Stimulated activated naive B cell treated with anti-CD40 and anti-IgM and Interleukin-4, amounts not matched to agents 10 μg/mL and 1 μg/mL and 100 μg/mL, for 72 hours (primary cell): ENCODE measurements around the gene DPP7.
A peak's percentile ranks its signal among the peaks of the same experiment; 100 is the strongest.

Source experiments
- ATAC-seq, 2 donors: fragments of 150-1000 bp; cut with Tn5 transposase; replicated peaks; 2 replicates each; pipeline ENCODE4 v1.10.0; 2021; ENCODE audit warnings: moderate library complexity in 1 of 2
- DNase-seq: peaks from one replicate; pipeline ENCODE4 v3.0.0; 2021
- H3K27ac Mint-ChIP-seq: one replicate; pipeline ENCODE4 v1.8.0; 2022; ENCODE audit warnings: mild to moderate bottlenecking, mixed read lengths
- H3K27me3 Mint-ChIP-seq, 2 donors: one replicate each; pipeline ENCODE4 v1.8.0; 2022; ENCODE audit warnings: mixed read lengths in 2 of 2
- H3K36me3 Mint-ChIP-seq, 2 donors: one replicate each; pipeline ENCODE4 v1.8.0; 2022; ENCODE audit warnings: mixed read lengths in 2 of 2, mild to moderate bottlenecking in 1 of 2
- H3K4me1 Mint-ChIP-seq, 2 donors: one replicate each; pipeline ENCODE4 v1.8.0; 2022; ENCODE audit warnings: mixed read lengths in 2 of 2, mild to moderate bottlenecking in 1 of 2
- H3K4me3 Mint-ChIP-seq, 2 donors: one replicate each; pipeline ENCODE4 v1.8.0; 2022; ENCODE audit warnings: mild to moderate bottlenecking in 2 of 2, mixed read lengths in 2 of 2, moderate library complexity in 1 of 2
- H3K9me3 Mint-ChIP-seq, 2 donors: one replicate each; pipeline ENCODE4 v1.8.0; 2022; ENCODE audit warnings: mixed read lengths in 2 of 2, mild to moderate bottlenecking in 1 of 2

The DPP7 gene

DNA sequence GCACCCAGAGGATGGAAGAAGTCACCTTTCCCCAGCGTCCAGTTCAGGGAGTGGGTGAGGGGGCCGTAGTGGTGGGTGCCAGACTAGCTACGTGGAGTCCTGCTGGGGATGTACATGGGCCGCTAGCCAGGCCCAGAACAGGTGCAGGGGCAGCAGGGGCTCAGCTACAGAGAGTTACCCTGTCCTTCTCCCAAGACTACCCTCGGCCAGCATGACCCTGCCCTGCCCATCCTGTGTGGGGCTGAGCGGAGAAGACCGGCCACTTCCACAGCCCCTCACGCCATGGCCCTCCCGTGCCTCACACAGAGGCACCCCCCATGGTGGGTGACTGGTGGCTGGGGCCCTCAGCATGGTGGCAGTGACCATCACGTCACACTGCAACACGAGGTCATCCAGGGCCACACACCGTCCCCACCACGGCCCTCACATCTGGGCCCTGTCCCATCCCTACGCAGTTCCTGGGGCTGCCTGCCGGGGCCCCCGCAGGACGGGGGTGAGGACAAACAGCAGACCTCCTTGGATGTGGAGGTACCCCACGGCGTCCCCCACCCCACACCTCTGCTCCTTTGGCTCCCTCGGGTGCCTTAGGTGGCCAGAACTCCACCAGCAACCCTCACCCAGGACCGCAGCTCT, 977 bp upstream of the DPP7 start:
- Mint-ChIP-seq H3K9me3 (no peaks in the 10 kb centered on the region), H3K36me3 (peaks cover 6 to 8% of the 10 kb centered on the region in 2 donors), H3K4me3 (peak overlapping the region; percentile 67 to 70), H3K27ac (peak overlapping the region; percentile 25), H3K4me1 (peaks cover 14 to 36% of the 10 kb centered on the region in 2 donors), H3K27me3 (no peaks in the 10 kb centered on the region)
- no peak for ATAC-seq
- DNase-seq, result no peak

DNA sequence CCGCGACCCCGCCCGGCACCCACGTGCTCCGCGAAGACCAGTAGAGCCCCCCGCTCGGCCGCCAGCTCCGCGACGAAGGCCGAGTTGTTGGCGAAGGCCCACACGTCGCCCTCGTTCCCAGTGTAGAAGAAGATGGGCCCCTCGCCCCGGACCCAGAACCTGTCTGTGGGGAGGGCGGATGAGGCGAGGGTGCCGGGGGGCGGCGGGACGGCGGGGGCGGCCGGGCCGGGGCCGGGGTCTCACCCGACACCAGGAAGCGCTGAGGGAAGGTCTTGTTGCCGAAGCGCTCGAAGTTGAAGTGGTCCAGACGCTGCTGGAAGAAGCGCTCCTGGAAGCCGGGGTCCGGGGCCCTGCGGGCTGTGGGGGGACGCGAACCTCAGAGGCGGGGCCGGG, 317 bp downstream of the DPP7 start:
- H3K4me3 Mint-ChIP-seq, result peak overlapping the region; percentile 76 to 77
- peak; percentile 31 to 33 for ATAC-seq
- H3K9me3 Mint-ChIP-seq, result no peaks in the 10 kb centered on the region
- peak overlapping the region; percentile 82 for H3K27ac Mint-ChIP-seq
- H3K4me1 Mint-ChIP-seq, result peaks cover 11 to 27% of the 10 kb centered on the region in 2 donors
- H3K36me3 Mint-ChIP-seq, result peaks cover 8 to 14% of the 10 kb centered on the region in 2 donors
- H3K27me3 Mint-ChIP-seq, result no peaks in the 10 kb centered on the region
- DNase-seq, result no peak

DNA sequence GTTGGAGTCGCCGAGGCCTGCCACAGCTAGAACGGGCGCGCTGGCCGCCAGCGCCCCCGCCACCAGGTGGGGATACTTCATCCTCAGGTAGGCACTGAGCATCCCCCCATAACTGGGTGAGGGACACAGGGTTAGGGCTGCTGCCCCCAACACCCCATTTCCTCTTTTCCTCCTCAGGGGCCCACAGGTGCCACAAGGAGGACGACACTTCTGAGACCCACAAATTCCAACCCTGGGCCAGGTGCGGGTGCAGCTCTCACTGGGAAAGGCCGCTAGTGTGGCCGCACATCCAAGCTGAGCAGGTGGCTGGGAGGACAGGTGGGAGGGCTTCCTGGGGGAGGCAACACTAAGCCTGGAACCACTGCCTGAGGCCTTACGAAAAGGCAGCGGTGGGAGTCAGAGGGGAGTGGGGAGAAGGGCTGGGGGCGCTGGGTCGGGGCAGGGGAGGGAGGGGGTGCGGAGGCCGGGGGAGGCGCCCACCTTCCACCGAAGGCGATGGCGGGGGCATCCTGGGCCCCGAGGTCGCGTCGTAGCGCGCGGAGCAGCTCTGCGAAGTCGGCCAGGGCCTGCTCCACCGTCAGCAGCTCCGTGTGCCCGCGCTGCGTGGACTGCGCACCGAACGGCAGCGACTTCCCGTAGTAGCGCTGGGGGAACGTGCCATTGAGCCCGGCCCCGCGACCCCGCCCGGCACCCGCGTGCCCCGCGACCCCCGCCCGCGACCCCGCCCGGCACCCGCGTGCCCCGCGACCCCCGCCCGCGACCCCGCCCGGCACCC, 961 bp downstream of the DPP7 start:
- no peaks in the 10 kb centered on the region for H3K9me3 Mint-ChIP-seq
- peak; percentile 33 to 40 for ATAC-seq
- DNase-seq, result no peak

DNA sequence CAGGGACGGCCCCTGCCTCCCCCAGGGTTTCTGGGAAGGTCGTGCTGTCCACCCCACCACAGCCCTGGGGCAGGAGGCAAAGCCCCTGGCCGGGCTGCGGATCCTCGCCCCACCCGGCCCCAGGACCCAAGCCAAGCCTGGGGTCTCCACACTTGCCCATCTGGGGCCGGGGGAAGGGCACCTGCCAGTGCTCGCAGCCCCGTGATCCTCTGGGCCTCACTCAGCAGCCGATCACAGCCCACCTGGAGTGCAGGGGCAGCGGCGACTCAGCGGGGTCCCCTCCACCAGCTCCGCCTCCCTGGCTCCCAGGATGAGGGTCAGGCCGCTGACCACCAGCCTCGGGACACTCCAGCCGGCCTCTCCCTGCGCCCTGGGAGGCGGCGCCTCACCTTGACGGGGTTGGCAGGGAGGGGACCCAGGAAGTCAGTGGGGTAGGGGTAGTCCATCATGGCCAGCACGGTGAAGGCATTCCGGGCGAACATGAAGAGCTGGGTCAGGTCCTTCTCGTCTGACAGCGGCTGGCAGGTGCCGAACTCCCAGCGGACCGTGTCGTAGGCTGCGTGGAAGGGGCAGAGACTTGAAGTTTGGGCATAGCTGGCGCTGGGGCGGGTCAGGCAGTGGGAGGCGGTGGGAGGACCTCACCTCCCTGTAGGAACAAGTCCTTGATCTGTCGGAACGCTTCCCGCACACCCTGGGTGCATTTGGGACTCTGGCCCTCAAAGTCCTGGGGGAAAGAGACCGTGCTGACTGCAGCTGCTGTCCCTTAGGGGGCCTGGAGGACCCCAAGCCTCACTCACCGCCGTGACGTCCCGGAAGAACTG, 1.8 kb downstream of the DPP7 start:
- no peaks in the 10 kb centered on the region for H3K27me3 Mint-ChIP-seq
- H3K36me3 Mint-ChIP-seq, result peaks cover 16 to 20% of the 10 kb centered on the region in 2 donors
- no peak for DNase-seq
- H3K27ac Mint-ChIP-seq, result peak overlapping the region; percentile 92
- H3K4me1 Mint-ChIP-seq, result peaks cover 4 to 20% of the 10 kb centered on the region in 2 donors
- H3K9me3 Mint-ChIP-seq, result no peaks in the 10 kb centered on the region
- H3K4me3 Mint-ChIP-seq, result peak overlapping the region; percentile 84 to 85
- no peak for ATAC-seq

More for the DNA sequence above, 961 bp downstream of the DPP7 start:
- Mint-ChIP-seq H3K4me3 (peak overlapping the region; percentile 84 to 85), H3K27ac (peak overlapping the region; percentile 92), H3K27me3 (no peaks in the 10 kb centered on the region), H3K36me3 (peaks cover 12 to 14% of the 10 kb centered on the region in 2 donors), H3K4me1 (peaks cover 5 to 22% of the 10 kb centered on the region in 2 donors)

DNA sequence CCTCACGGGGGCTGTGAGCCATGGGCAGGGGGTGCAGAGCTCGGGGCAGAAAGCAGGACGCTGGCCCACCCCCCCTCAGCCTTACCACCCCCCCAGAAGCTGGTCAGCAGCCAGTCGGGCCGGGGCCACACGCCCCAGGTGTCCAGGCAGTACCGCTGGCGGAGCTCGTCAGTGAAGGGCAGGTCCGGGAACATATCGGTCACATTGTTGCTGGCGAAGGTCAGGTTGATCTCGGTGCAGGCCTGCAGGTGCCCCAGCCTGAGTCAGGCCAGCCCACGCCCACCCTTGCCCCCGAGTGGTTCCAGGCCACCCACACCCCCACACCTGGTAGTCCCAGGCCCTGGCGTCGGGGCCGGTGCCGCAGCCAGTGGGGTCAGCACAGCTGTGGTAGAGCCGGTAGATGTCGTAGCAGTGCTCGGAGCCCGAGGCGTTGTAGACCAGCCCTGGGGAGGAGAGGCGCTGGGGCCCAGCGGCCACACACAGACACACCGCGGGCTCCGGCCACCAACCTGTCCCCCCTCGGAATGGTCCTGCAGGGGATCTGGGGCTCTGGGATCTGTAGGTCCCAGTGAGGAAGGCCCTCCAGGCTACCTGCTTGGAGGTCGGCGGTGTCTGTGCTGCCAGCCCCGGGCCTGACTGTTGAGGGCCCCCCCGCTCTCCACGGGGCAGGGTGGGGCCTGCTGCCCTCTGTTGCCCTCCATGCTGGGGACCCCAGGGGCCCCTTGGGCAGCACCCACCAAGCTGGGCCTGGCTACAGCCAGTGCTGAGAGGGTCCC, 2.6 kb downstream of the DPP7 start:
- H3K4me1 Mint-ChIP-seq, result peaks cover 3 to 16% of the 10 kb centered on the region in 2 donors
- no peak for DNase-seq
- H3K36me3 Mint-ChIP-seq, result peaks cover 19 to 20% of the 10 kb centered on the region in 2 donors
- H3K9me3 Mint-ChIP-seq, result no peaks in the 10 kb centered on the region
- H3K4me3 Mint-ChIP-seq, result no peak overlapping the region
- ATAC-seq, result no peak
- no peaks in the 10 kb centered on the region for H3K27me3 Mint-ChIP-seq
- no peak overlapping the region for H3K27ac Mint-ChIP-seq

DNA sequence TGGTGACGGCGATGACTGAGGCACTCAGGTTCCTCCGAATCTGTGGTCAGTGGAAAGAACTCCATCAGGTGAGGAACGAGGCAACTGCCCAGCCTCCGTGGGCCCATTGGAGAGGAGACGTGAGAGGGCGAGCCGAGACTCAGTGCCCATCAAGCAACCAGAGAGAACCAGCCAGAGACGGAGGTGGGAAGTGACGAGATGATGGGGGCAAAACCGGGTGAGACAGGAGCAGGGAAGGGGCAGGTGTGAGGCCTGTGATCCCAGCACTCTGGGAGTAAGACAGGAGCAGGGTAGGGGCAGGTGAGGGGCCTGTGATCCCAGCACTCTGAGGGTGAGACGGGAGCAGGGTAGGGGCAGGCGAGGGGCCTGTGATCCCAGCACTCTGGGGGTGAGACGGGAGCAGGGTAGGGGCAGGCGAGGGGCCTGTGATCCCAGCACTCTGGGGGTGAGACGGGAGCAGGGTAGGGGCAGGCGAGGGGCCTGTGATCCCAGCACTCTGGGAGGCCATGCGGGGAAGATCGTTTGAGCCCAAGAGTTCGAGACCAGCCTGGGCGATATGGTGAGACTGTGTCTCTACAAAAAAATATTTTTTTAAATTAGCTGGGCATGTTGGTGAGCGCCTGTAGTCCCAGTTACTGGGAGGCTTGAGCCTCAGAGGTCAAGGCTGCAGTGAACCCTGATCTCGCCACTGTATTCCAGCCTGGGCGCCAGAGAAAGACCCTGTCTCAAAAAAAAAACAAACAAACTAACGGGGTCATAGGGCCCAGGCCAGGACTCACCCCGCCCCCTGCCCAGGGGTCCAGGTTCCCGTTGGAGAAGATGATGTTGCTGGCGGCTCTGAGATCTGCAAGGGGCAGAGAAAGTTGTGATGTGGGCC, 3.4 kb downstream of the DPP7 start:
- H3K27ac Mint-ChIP-seq, result no peak overlapping the region
- ATAC-seq, result no peak
- no peak overlapping the region for H3K4me3 Mint-ChIP-seq
- no peaks in the 10 kb centered on the region for H3K27me3 Mint-ChIP-seq
- H3K9me3 Mint-ChIP-seq, result no peaks in the 10 kb centered on the region
- H3K4me1 Mint-ChIP-seq, result peaks cover 3 to 16% of the 10 kb centered on the region in 2 donors
- no peak for DNase-seq
- peaks cover 20% of the 10 kb centered on the region in 2 donors for H3K36me3 Mint-ChIP-seq

DNA sequence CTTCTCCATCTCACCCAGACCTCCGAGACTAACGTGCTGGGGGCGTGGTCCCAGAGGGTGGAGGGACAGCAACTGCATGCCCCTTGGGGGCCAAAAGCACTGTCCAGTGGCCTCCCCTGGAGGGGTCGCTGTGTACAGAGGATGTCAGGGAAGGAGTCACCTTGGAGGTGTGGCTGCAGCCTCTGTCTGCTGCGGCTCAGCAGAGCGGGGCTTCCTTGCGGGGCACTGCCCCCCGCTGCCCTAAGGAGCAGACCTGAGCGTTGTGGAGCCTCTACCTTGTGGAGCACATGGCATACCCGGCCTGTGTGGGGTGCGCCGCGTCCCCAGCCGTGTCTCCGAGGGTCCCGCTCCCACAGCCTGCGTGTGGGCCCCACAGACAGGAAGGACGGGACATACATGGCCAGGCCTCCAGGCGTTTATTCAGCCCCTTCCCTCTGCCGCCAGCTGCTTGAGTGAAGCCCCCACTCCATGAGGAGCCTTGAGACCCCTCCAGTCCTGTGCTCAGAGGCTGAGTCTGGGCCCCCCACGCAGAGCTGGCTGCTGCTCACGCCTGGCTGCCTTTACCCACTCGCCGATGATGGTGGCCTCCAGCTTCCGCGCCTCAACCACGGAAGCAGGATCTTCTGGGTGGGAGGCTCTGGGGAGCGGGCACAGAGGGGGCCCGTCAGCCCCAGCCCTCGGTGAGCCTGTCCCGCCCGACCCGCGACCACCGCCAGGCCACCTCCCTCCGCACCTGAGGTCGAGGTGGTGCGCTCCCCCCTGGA, 4.2 kb downstream of the DPP7 start:
- H3K4me1 Mint-ChIP-seq, result peaks cover 3 to 10% of the 10 kb centered on the region in 2 donors
- ATAC-seq (no peak), DNase-seq (no peak)
- H3K9me3 Mint-ChIP-seq, result no peaks in the 10 kb centered on the region
- H3K36me3 Mint-ChIP-seq, result peaks cover 23 to 25% of the 10 kb centered on the region in 2 donors
- H3K4me3 Mint-ChIP-seq, result no peak overlapping the region
- H3K27me3 Mint-ChIP-seq, result no peaks in the 10 kb centered on the region
- no peak overlapping the region for H3K27ac Mint-ChIP-seq

DNA sequence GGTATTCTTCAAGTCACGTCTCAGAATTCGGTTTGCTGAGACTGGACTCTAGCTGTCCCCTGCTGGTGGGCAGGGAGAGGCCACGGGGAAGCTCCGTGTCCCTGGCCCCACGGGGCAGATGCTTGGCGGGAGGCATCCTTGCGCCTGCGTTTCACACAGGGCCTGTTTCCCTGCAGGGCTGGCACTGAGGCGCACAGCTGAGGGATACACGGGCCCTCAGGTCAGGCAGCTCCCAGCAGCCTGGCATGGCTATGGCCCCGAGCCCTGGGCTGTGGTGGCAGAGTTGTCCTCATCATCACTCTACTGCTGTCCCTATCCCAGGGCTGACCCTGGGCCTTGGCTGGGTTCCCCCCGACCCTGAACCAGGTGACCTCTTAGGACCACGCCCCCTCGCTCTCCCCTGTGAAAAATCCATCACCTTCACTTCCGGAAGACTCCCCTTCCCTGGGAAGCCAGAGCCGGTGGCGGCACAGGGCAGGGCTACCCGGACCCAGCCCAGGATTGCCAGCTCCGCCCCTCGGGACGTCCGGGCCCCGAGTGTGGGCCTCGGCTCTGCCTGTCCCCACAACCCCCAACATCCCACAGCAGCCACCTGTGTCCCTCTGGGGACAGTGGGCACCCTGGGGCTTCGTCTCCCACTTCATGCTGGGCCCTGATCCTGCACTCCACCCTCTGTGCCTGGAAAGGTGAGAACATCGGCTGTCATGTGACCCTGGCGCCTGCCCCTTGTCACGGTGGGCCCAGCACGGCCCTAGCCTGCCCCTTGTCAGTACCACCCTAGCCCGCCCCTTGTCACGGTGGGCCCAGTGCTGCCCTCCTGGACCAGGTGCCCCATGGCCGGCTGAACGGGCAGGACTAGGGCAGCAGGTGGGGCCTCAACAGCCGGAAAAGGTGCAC, 5.0 kb downstream of the DPP7 start:
- peak overlapping the region; percentile 14 for H3K27ac Mint-ChIP-seq
- H3K36me3 Mint-ChIP-seq, result peaks cover 23 to 29% of the 10 kb centered on the region in 2 donors
- no peak overlapping the region for H3K4me3 Mint-ChIP-seq

DNA sequence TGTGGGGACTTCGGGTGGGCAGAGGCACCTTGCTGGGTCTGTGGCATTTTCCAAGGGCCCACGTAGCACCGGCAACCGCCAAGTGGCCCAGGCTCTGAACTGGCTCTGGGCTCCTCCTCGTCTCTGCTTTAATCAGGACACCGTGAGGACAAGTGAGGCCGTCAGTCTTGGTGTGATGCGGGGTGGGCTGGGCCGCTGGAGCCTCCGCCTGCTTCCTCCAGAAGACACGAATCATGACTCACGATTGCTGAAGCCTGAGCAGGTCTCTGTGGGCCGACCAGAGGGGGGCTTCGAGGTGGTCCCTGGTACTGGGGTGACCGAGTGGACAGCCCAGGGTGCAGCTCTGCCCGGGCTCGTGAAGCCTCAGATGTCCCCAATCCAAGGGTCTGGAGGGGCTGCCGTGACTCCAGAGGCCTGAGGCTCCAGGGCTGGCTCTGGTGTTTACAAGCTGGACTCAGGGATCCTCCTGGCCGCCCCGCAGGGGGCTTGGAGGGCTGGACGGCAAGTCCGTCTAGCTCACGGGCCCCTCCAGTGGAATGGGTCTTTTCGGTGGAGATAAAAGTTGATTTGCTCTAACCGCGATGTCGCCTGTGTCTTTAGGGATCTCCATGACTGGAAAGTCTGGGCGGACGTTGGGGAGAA, 5.8 kb downstream of the DPP7 start:
- Mint-ChIP-seq H3K27me3 (no peaks in the 10 kb centered on the region), H3K9me3 (no peaks in the 10 kb centered on the region), H3K27ac (peak overlapping the region; percentile 31), H3K36me3 (peaks cover 23 to 29% of the 10 kb centered on the region in 2 donors), H3K4me3 (no peak overlapping the region), H3K4me1 (peaks cover 3 to 7% of the 10 kb centered on the region in 2 donors)
- ATAC-seq (no peak), DNase-seq (no peak)

More for the DNA sequence above, 5.0 kb downstream of the DPP7 start:
- H3K9me3 Mint-ChIP-seq, result no peaks in the 10 kb centered on the region
- ATAC-seq (no peak), DNase-seq (no peak)
- no peaks in the 10 kb centered on the region for H3K27me3 Mint-ChIP-seq
- H3K4me1 Mint-ChIP-seq, result peaks cover 3 to 7% of the 10 kb centered on the region in 2 donors

DNA sequence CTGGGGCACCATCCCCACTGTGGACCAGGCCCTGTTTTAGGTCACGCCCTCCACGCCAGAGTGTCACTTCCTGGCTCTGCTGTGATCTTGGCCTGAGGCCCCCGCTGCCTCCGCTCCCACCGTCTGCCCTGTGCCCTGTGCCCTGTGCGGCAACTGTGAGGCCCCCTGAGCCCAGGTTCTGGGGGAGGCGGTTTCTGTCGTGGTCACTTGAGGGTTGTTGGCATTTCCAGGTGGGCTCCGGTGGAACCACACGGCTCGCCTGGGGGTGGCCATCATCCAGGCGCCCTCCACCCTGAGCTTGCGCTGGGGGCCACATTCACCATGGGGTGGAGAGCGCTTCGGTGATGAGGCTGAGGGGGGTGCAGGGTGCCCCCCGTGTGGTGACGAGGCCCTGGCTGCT, 6.6 kb downstream of the DPP7 start:
- Mint-ChIP-seq H3K36me3 (peaks cover 23 to 28% of the 10 kb centered on the region in 2 donors), H3K27me3 (no peaks in the 10 kb centered on the region), H3K27ac (no peak overlapping the region), H3K4me1 (peaks cover 0 to 2% of the 10 kb centered on the region in 2 donors), H3K4me3 (no peak overlapping the region), H3K9me3 (no peaks in the 10 kb centered on the region)
- no peak for DNase-seq
- peak in 1 of 2 donors; percentile 8 for ATAC-seq

DNA sequence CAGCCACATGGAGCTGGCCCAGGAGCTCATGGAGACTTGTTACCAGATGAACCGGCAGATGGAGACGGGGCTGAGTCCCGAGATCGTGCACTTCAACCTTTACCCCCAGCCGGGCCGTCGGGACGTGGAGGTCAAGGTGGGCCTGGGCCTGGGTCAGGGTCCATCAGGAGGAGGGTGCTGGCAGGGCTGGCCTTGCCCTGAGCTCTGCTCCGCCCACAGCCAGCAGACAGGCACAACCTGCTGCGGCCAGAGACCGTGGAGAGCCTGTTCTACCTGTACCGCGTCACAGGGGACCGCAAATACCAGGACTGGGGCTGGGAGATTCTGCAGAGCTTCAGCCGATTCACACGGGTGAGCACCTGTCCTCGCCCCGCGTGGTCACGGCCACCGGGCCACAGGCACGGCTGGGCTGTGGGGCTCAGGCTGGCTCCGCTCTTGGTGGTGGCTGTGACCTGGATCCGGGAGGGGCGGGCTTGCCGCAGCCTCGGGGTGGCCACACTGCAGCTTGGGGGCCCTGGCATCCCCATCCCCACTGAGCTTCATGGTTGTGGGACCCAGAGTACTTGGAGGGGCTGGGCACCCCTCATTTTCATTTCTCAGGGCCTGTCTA, 7.1 kb downstream of the DPP7 start:
- no peak overlapping the region for H3K27ac Mint-ChIP-seq
- no peaks in the 10 kb centered on the region for H3K9me3 Mint-ChIP-seq
- ATAC-seq (peak in 1 of 2 donors; percentile 15), DNase-seq (no peak)
- no peaks in the 10 kb centered on the region for H3K4me1 Mint-ChIP-seq
- peaks cover 23 to 25% of the 10 kb centered on the region in 2 donors for H3K36me3 Mint-ChIP-seq
- no peaks in the 10 kb centered on the region for H3K27me3 Mint-ChIP-seq
- no peak overlapping the region for H3K4me3 Mint-ChIP-seq
